GM23338 (cell line): ENCODE results near the gene SLIT1. TPM values are rescaled to one million over a fixed set of nuclear protein-coding genes. Genes with fewer than 3 reads are reported as not detected.

Experiments used
- ATAC-seq: fragments of 200-7000 bp; cut with Tn5 transposase; 3 replicates; pipeline ENCODE4 v1.9.1; 2020
- DNase-seq: peaks from one replicate; pipeline ENCODE4 v3.0.0-alpha.2; 2015; ENCODE audit warnings: low spot score
- H2AFZ ChIP-seq: fragments of 200-600 bp; sonication (generic); 2 replicates; pipeline ENCODE4 v1.8.0; 2016; ENCODE audit warnings: antibody characterized with exemption, mild to moderate bottlenecking, moderate library complexity
- H3F3A ChIP-seq: fragments of 200-600 bp; sonication (generic); replicated peaks from 2 replicates; pipeline ENCODE4 v1.8.0; 2017; ENCODE audit warnings: antibody characterized with exemption, mixed run types, low read depth
- H3K27ac ChIP-seq: fragments of 200-600 bp; sonication (generic); 2 replicates; pipeline ENCODE4 v1.6.1; 2016; ENCODE audit warnings: low read depth
- H3K27me3 ChIP-seq: fragments of 200-600 bp; sonication (generic); 2 replicates; pipeline ENCODE4 v1.8.0; 2016; ENCODE audit warnings: mild to moderate bottlenecking, mixed run types, moderate library complexity; ENCODE audit not compliant: insufficient read depth
- H3K36me3 ChIP-seq: fragments of 200-600 bp; sonication (generic); 2 replicates; pipeline ENCODE4 v1.8.0; 2016; ENCODE audit warnings: mild to moderate bottlenecking; ENCODE audit not compliant: insufficient read depth
- H3K4me1 ChIP-seq: fragments of 200-600 bp; sonication (generic); 2 replicates; pipeline ENCODE4 v1.8.0; 2016; ENCODE audit warnings: mild to moderate bottlenecking, moderate library complexity; ENCODE audit not compliant: insufficient read depth
- H3K4me2 ChIP-seq: fragments of 200-600 bp; sonication (generic); 2 replicates; pipeline ENCODE4 v1.7.1; 2017; ENCODE audit warnings: mixed run types
- H3K4me3 ChIP-seq: fragments of 200-600 bp; sonication (generic); 2 replicates; pipeline ENCODE4 v1.6.1; 2016; ENCODE audit warnings: mixed run types
- H3K79me2 ChIP-seq: fragments of 200-600 bp; sonication (generic); replicated peaks from 2 replicates; pipeline ENCODE4 v1.8.0; 2017; ENCODE audit warnings: mild to moderate bottlenecking; ENCODE audit not compliant: insufficient read depth
- H3K9me2 ChIP-seq: fragments of 200-600 bp; sonication (generic); 2 replicates; pipeline ENCODE4 v1.8.0; 2017; ENCODE audit not compliant: insufficient read depth
- H4K20me1 ChIP-seq: fragments of 200-600 bp; sonication (generic); replicated peaks from 2 replicates; pipeline ENCODE4 v1.8.0; 2017; ENCODE audit warnings: mild to moderate bottlenecking; ENCODE audit not compliant: insufficient read depth
- H3K27ac Mint-ChIP-seq: 2 replicates; pipeline ENCODE4 v1.8.0; 2020; ENCODE audit warnings: inconsistent platforms, mild to moderate bottlenecking, moderate library complexity, mixed read lengths
- H3K27me3 Mint-ChIP-seq: 3 replicates; pipeline ENCODE4 v1.8.0; 2022; ENCODE audit warnings: low read depth, mild to moderate bottlenecking, moderate library complexity, mixed read lengths, inconsistent platforms; ENCODE audit not compliant: insufficient read depth, poor library complexity
- H3K36me3 Mint-ChIP-seq: 3 replicates; pipeline ENCODE4 v1.8.0; 2021; ENCODE audit warnings: low read depth, mild to moderate bottlenecking, inconsistent platforms, moderate library complexity, mixed read lengths
- H3K4me1 Mint-ChIP-seq: 3 replicates; pipeline ENCODE4 v1.8.0; 2020; ENCODE audit warnings: mild to moderate bottlenecking, inconsistent platforms, mixed read lengths
- H3K4me3 Mint-ChIP-seq: 3 replicates; pipeline ENCODE4 v1.8.0; 2021; ENCODE audit warnings: moderate library complexity, mild to moderate bottlenecking, inconsistent platforms, mixed read lengths
- H3K9me3 Mint-ChIP-seq: 3 replicates; pipeline ENCODE4 v1.8.0; 2020; ENCODE audit warnings: moderate library complexity, mild to moderate bottlenecking, inconsistent platforms, mixed read lengths
- CREB1 ChIP-seq: fragments of 250-450 bp; sonication (Bioruptor Pico); IDR thresholded peaks from 2 replicates; pipeline ENCODE4 v1.5.0; 2020; ENCODE audit warnings: low read depth, mild to moderate bottlenecking, moderate library complexity
- CTCF ChIP-seq, 2 experiments: fragments of 200-600 bp in 1 of 2; sonication (generic) in 1 of 2; conservative IDR thresholded peaks; 2 replicates each; pipeline versions ENCODE4 v1.5.1 to v1.6.1; 2016 to 2017; ENCODE audit warnings: antibody characterized with exemption in 2 of 2, low read depth in 2 of 2, mild to moderate bottlenecking in 2 of 2, moderate library complexity in 1 of 2
- ETS1 ChIP-seq: IDR thresholded peaks from 2 replicates; pipeline ENCODE4 v1.6.1; 2016; ENCODE audit warnings: antibody characterized with exemption
- EZH2 ChIP-seq: fragments of 200-600 bp; sonication (generic); IDR thresholded peaks from one replicate; pipeline ENCODE4 v1.8.0; 2017; ENCODE audit warnings: antibody characterized with exemption, mild to moderate bottlenecking, low read depth; ENCODE audit not compliant: unreplicated experiment
- EZH2phosphoT487 ChIP-seq: fragments of 200-600 bp; sonication (generic); IDR thresholded peaks from one replicate; pipeline ENCODE4 v1.8.1; 2018; ENCODE audit warnings: antibody characterized with exemption; ENCODE audit not compliant: unreplicated experiment
- JUNB ChIP-seq: IDR thresholded peaks from one replicate; pipeline ENCODE4 v1.6.1; 2016; ENCODE audit warnings: antibody characterized with exemption; ENCODE audit not compliant: unreplicated experiment
- NANOG ChIP-seq: IDR thresholded peaks from 2 replicates; pipeline ENCODE4 v1.6.1; 2016; ENCODE audit warnings: antibody characterized with exemption, borderline replicate concordance
- POLR2AphosphoS5 ChIP-seq: IDR thresholded peaks from 2 replicates; pipeline ENCODE4 v1.6.1; 2016; ENCODE audit warnings: antibody characterized with exemption, low read depth
- REST ChIP-seq: IDR thresholded peaks from one replicate; pipeline ENCODE4 v1.6.1; 2018; ENCODE audit warnings: antibody characterized with exemption; ENCODE audit not compliant: unreplicated experiment
- STAT1 ChIP-seq: IDR thresholded peaks from one replicate; pipeline ENCODE4 v1.6.1; 2016; ENCODE audit warnings: antibody characterized with exemption; ENCODE audit not compliant: unreplicated experiment
- ZNF114 ChIP-seq: fragments of 250-450 bp; sonication (Bioruptor Pico); IDR thresholded peaks from 2 replicates; pipeline ENCODE4 v1.5.0; 2020; ENCODE audit warnings: mild to moderate bottlenecking, moderate library complexity
- ZNF331 ChIP-seq: fragments of 250-450 bp; sonication (Bioruptor Pico); IDR thresholded peaks from 2 replicates; pipeline ENCODE4 v1.5.0; 2020; ENCODE audit warnings: low read depth, mild to moderate bottlenecking, moderate library complexity
- ZNF462 ChIP-seq: fragments of 250-450 bp; sonication (Bioruptor Pico); IDR thresholded peaks from 2 replicates; pipeline ENCODE4 v1.5.0; 2020; ENCODE audit warnings: mild to moderate bottlenecking, moderate library complexity
- polyA plus RNA-seq: library from polyadenylated mRNA; unstranded; fragments of >200 nt; fragmentation: Nextera tagmentation; extraction: Ambion mirVana; gene quantifications from 2 replicates; pipeline ENCODE4 v1.2.1, GENCODE V29; 2016
- total RNA-seq: library from RNA; depleted of rRNA; stranded (reverse); fragments of >200 nt; shearing (Covaris generic); gene quantifications from 2 replicates; pipeline ENCODE4 v1.2.3, GENCODE V29; 2014

SLIT1 gene
- total and polyA plus RNA-seq, 2 experiments from 2014 or later, result 0.76 to 1.7 TPM

- H3K9me3 Mint-ChIP-seq, result no peaks in the 10 kb centered on the region
- Histone ChIP-seq H3K79me2 (no peaks in the 10 kb centered on the region), H3K27ac (no peak overlapping the region), H3K36me3 (no peaks in the 10 kb centered on the region), H2AFZ (no peak overlapping the region), H3K4me2 (no peak overlapping the region), H3K27me3 (no peaks in the 10 kb centered on the region), H3K9me2 (no peaks in the 10 kb centered on the region), H3K4me3 (no peak overlapping the region), H3K4me1 (0 out of 2 replicates have a peak, but pooled peaks cover 3% of the 10 kb centered on the region), H4K20me1 (no peaks in the 10 kb centered on the region), H3F3A (no peaks in the 10 kb centered on the region)
- no peak for TF ChIP-seq EZH2phosphoT487
- TF ChIP-seq ETS1, result no peak
- TF ChIP-seq ZNF462 (CRISPR knock-in tag), result no peak
- no peak for TF ChIP-seq ZNF114 (CRISPR knock-in tag)
- TF ChIP-seq ZNF331, result no peak
- TF ChIP-seq JUNB, result no peak
- no peak for TF ChIP-seq POLR2AphosphoS5
- TF ChIP-seq CTCF (conservative IDR thresholded peaks at IDR 0.05; ENCODE audit: low read depth in 2 of 2), result no peak
- TF ChIP-seq REST, result no peak
- TF ChIP-seq STAT1, result no peak
- TF ChIP-seq EZH2, result no peak
- no peak for TF ChIP-seq NANOG
- no peak for TF ChIP-seq CREB1 (CRISPR knock-in tag)
- ATAC-seq (no peak), DNase-seq (no peak)
- no peak overlapping the region for H3K4me3 Mint-ChIP-seq
- no peaks in the 10 kb centered on the region; the same call in 2 of the 3 replicates for H3K36me3 Mint-ChIP-seq
- H3K4me1 Mint-ChIP-seq, result peaks cover 2% of the 10 kb centered on the region
- no peak overlapping the region for H3K27ac Mint-ChIP-seq
- peaks cover 2% of the 10 kb centered on the region for H3K27me3 Mint-ChIP-seq
Observed at GRCh38 chr10:97157578-97158095, 28.1 kb downstream of the SLIT1 start.
